HG03460 (cell line): ENCODE results near the gene CDX1.
"Not testable (repeated sequence)": the region's sequence is repeated elsewhere in the genome, so short reads cannot be mapped to it uniquely, and the experiment has no call there.

Source experiments
- ATAC-seq: cut with Tn5 transposase; IDR thresholded peaks from one replicate; pipeline ENCODE4 v1.9.1; 2021; ENCODE audit not compliant: unreplicated experiment

Gene CDX1

DNA sequence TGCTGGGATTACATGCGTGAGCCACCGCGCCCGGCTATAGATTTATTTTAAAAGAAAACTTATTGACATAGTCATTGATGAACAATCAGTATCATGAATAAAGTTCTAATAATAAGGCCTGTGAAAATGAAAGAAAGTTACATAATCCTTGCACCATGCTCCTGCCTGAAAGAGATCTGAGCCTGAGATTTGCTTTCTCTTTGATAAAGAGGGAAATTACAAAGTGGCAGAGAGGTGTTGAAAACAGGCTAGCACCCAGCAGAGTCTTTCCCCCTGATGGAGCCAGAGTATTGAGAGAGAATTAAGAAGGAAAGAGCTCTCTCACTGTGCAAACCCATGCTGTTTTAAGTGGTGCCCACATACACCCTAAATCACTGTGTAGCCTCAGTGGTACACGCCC lies 60.5 kb downstream of the CDX1 start:
- no peak for ATAC-seq

DNA sequence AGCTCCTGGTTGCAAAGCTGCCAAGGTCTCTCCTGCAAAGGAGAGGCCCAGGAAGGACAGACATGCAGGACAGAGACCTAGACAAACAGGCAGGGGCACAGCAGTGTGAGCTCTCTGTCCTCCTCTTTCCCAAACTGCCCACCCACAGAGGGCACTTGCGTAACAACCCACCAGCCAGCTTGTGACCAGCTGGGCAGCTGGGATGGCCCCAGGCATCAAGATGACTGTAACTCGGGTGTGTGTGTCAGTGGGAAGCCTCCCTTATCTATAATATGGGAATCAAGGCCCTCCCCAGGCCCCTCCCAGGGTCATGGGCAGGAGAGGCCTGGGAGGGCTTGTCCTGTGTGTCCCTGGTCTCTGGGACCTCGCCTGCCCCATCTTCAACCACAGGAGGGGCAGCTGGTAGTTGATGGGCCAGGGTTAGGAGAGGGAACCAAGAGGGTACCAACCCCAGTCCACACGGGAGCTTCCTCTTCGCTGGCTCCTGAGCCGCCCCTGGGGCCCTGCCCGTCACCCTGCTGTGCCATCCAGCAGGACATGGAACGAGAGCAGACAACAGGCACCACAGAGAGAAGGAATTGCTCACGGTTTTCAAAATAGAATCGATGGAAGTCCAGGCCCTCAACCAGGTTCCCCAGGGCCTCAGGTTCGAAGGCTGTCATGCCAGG lies 61.2 kb downstream of the CDX1 start:
- ATAC-seq, result no peak

DNA sequence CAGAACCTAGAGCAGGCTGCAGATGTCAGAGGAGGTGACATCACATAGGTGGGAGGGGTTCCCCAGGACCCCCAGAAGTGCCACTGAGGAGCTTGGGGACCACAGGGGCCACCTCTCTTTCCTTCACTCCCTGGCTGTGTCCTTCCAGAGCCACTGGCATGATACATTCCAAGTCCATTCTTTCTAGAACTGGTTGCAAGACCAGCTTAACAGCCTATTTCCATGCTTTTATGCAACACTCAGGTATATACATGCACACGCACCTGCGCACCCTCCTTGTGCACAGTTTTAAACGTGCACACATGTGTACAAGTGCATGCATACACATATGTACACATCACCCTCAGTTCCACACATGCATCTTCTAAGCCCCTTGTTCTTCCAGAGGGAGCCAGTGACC lies 63.0 kb downstream of the CDX1 start:
- ATAC-seq, result no peak

DNA sequence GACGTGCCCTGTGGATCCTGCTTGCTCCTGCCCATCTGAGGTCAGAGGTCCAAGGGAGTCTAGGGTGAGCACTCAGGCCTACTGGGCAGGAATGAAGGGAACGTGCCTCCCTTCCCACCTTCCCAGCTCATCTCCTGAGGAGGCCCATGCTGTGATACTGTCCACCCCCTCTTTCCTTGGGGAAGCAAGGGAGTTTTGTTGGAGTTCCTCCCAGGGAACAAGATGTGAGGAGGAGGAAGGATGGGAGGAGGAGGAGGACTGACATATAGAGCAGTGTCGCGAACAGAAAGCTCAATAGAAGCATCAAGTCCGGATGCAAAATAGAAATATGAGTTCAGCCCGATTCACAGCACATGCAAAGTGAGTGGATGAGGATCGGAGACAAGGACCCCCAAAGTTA lies 64.3 kb downstream of the CDX1 start:
- no peak for ATAC-seq

DNA sequence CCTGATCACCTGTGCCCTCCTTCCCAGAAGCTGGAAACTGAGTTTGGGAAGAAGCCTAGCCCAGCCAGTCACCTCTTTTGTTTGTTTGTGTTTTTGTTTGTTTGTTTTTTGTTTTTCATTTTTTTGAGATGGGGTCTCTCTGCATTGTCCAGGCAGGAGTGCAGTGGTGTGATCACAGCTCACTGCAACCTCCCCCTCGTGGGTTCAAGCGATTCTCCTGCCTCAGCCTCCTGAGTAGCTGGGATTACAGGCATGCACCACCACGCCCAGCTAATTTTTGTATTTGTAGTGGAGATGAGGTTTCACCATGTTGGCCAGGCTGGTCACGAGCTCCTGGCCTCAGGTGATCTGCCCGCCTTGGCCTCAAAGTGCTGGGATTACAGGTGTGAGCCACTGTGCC lies 67.1 kb downstream of the CDX1 start:
- not testable (repeated sequence) for ATAC-seq
